HT-29 (cell line): ENCODE data around the gene TIMM10. TPM values are rescaled to one million over a fixed set of nuclear protein-coding genes. Genes with fewer than 3 reads are reported as not detected.
A peak's percentile ranks its signal among the peaks of the same experiment; 100 is the strongest.

Experiments used
- DNase-seq: peaks from one replicate; pipeline ENCODE4 v3.0.0-alpha.2; 2015; ENCODE audit warnings: low spot score
- total RNA-seq: library from RNA; depleted of rRNA; stranded (reverse); fragments of >200 nt; shearing (Covaris generic); gene quantifications from 2 replicates; pipeline ENCODE4 v1.2.3, GENCODE V29; 2014; rRNA removed

Gene TIMM10
- total RNA-seq, result 133 and 143 TPM in 2 replicates

GRCh38 chr11:57530596-57531507 is at the start of gene TIMM10:
TSS of gene TIMM10 (minus strand) at chr11:57530754. CDS start at chr11:57530189, 565 bp downstream.
- peak; percentile 99 for DNase-seq

GRCh38 chr11:57574061-57574460 is 43.5 kb upstream of the TIMM10 start:
- DNase-seq, result no peak

DNA sequence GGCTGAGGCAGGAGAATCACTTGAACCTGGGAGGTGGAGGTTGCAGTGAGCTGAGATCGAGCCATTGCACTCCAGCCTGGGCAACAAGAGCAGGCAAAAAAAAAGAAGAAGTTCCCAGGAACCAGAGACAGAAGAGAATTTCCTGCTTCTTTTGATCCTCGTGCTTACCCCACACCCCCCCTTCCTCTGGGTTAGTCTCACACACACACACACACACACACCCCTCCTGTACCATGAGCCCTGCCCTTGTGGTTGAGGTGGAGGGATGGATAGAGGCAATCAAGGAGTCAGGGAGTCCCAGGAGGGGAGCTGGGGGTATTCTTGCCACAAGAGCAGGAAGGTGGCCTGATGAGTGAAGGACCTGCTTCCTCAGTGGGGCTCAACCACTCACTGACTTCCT is 41.1 kb upstream of the TIMM10 start:
- DNase-seq, result no peak

- peak; percentile 83 for DNase-seq
Observed at GRCh38 chr11:57568330-57568766, 37.8 kb upstream of the TIMM10 start.

DNA sequence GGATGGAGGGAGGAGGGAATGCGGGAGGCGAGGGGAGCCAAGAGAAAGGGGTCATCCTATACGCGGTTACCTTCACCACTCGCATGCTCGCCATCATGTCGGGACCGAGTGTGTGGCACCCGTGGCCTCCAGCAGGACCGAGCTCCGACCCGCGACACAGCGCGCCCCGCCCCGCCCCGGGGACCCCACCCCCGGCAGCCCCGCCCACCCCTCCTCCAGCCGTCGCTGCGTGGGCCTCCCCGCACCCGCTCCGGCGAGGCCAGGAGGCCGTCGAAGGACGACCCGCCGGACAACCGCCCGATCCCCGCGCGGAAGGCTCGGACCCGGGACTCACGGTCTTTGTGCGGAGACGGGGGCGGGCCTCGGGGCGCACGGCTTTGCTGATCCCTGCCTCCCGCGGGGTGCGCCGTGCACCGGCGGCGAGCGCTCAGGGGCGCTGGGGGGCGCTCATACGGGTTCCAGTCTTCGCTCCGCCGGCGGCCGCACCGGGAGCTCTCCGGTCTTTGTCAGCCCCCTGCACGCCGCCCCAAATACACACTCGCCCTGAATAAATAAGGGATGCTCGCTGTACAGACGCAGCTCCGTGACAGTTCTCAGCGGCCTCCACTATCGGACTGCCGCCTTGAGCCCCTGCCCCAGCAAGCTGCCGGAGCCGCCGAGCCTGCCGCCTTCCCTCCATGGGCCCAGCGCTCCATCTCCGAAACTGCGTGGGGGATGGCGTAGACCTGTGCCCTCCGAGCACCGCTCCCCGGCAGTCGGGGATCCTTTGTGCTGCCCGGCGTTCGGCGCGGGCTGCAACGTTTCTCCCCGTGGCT is 37.2 kb upstream of the TIMM10 start, which contains the start of gene UBE2L6:
Gene UBE2L6, minus strand, starts transcription at position 158 of the 815 bp plus-strand sequence. Its CDS starts 61 bp downstream, at position 97.
- DNase-seq, result no peak

GRCh38 chr11:57566905-57567514 is 36.5 kb upstream of the TIMM10 start:
- DNase-seq, result no peak

DNA sequence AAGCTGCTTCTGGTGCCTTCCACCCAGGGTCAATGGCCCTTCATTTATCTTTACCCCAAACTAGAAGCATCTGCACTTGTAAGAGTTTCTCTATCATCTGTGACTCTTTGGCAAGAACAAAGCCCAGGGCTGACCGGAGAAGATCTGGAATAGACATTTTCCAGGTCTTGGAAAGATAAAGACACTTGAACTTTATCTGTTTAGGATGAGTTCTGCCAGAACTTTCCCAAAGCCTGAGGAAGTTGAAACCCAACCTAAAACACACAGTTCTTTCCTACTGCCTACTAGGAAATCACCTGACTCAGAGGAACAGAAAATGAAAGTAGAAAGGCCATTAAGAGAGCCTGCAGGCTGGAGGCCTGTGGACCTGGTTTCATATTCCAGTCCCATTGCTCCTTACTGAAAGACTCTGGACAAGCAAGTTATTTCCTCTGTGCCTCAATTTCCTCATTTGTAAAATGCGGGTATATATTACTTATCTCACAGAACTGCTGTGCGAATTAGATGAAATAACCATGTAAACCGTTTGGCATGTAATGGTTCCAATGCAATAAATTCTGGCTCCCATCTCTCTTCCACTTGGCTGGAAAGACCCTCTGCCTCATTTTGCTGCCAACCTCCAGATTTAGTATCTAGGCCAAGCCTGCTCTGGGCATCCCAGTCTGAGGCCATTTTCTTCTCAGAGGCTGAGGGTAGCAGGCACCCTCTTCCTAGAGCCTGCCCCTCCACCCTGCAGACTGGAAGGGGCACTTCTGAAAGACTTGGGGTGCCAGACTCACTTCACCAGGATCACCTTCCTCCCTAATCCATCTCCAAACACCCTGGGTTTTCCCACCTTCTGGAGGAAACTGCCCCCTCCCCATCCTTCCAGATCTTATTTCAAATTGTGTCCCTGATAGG is 35.7 kb upstream of the TIMM10 start:
- DNase-seq, result peak; percentile 19

GRCh38 chr11:57562596-57562995 is 32.0 kb upstream of the TIMM10 start:
- peak; percentile 28 for DNase-seq

DNA sequence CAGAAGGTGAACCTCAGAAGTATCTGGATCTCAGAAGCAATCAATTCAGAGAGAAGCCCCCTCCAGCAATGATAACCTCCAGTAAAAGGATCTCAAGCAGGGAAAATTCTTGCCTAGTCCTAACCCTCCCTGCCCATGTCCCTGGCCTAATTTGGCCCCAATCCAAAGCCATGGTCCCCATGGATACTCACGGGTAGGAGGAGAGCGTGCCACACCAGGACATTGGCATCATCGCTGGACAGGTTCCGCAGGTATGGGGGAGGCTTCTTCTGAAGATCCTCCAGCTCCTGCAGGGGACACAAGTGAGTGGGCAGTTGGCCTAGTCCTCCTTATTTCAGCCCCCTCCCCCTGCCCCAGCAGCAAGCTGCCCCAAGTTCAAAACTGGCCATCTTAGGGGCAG is 29.6 kb upstream of the TIMM10 start:
- peak; percentile 53 for DNase-seq

DNA sequence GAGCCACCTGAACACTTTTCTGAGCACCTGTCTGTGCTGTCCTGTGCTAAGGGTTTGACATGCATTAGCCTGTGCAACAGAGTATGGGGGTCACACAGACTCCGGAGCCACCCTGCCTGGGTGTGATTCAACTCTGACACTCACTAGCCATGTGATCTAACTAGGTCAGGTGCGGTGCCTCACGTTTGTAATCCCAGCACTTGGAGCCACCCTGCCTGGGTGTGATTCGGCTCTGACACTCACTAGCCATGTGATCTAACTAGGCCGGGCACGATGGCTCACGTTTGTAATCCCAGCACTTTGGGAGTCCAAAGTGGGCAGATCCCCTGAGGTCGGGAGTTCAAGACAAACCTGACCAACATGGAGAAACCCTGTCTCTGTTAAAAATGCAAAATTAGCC is 25.5 kb upstream of the TIMM10 start:
- DNase-seq, result no peak

DNA sequence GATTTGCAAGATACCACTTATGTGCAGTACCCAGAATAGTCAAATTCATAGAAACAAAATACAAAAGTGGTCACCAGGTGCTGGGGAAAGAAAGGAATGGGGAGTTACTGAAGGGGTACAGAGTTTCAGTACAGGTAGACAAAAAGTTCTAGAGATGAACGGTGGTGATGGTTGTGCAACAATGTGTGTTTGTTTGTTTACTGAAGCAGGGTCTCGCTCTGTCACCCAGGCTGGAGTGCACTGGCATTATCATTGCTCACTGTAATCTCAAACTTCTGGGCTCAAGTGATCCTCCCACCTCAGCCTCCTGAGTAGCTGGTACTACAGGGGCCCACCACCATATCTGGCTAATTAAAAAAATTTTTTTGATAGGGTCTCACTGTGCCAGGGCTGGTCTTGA is 24.8 kb upstream of the TIMM10 start:
- DNase-seq, result no peak

DNA sequence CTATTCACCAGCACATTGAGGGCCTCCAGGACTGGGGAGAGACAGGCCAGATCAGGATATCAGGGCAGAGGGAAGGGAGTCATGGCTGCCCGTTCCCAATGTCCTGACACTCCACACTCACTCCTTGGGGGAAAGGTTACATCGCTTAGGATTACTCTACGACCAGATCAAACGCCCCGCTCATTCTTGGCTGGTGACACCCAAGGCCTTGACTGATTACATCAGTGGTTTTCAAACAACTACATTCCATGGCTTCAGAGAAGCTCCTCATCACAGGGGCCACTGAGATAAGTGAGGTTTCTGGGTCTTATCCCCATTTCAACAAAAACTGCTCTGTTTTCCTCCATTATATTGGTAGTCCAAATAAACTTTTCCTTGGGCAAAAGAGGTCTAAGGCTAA is 21.9 kb upstream of the TIMM10 start:
- DNase-seq, result no peak

- no peak for DNase-seq
Observed at GRCh38 chr11:57551941-57552340, 21.4 kb upstream of the TIMM10 start.

DNA sequence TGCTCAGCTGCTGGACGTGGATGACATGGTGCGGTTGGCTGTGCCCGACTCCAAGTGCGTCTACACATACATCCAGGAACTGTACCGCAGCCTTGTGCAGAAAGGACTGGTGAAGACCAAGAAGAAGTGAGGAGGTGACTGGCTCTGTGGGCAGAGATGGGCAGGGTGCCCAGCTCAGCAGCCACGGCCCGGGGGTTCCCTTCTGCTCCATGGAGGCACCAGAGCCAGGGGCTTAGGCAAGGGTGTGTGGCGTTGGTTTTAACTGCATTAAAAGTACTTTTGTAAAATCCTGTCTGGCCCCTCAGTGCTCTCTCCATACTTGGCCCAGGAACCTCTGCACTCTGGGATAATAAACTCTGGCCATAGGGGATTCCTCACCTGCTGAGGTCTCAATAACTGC is 19.4 kb upstream of the TIMM10 start:
- no peak for DNase-seq

GRCh38 chr11:57547854-57548377 is 17.4 kb upstream of the TIMM10 start:
- no peak for DNase-seq

DNA sequence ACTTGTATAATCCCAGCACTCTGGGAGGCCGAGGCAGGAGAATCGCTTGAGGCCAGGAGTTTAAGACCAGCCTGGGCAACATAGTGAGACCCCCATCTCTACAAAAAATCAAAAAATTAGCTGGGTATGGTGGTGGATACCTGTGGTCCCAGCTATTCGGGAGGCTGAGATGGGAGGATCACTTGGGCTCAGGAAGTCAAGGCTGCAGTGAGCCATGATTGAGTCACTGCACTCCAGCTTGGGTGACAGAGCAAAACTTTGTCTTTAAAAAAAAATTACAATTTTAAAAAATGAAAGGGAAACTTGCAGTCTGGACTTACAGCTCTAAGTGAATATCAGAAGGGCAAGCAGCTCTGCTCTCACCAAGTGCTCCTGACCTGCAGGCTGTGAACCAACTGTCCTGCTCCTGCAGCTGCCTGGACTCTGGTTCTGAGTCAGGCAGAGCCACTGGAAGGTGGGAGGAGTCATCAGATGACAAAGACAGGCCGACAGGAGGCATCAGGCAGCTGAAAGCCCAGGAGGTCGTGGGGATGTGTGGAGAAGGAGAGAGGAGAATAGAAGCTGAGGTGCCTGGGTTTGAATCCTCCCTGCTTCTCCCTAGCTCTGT is 16.4 kb upstream of the TIMM10 start:
- DNase-seq, result peak; percentile 36

- DNase-seq, result no peak
Observed at GRCh38 chr11:57546451-57546850, 15.9 kb upstream of the TIMM10 start.

- DNase-seq, result no peak
Observed at GRCh38 chr11:57545883-57546282, 15.3 kb upstream of the TIMM10 start.

GRCh38 chr11:57544566-57544965 is 14.0 kb upstream of the TIMM10 start:
- DNase-seq, result no peak

GRCh38 chr11:57543593-57543992 is 13.0 kb upstream of the TIMM10 start:
- DNase-seq, result no peak
